Keratinocyte (primary cell): ENCODE measurements around the gene DNM2. TPM values are rescaled to one million over a fixed set of nuclear protein-coding genes. Genes with fewer than 3 reads are reported as not detected.
A peak's percentile ranks its signal among the peaks of the same experiment; 100 is the strongest.

Experiments used
- DNase-seq: peaks from one replicate; pipeline ENCODE4 v3.0.0-alpha.2; 2011; ENCODE audit warnings: low read depth, missing footprints, low spot score
- FAIRE-seq: peaks from 2 replicates; lab custom pipeline; 2011; peaks lifted over from hg19 to GRCh38; lab: Jason Lieb, UNC
- H2AFZ ChIP-seq: 2 replicates; pipeline ENCODE4 v1.6.0; 2012; ENCODE audit warnings: low read length, control low read depth, inconsistent platforms; ENCODE audit not compliant: control insufficient read depth
- H3K27ac ChIP-seq: 2 replicates; pipeline ENCODE4 v1.5.1; 2011; ENCODE audit warnings: low read length; ENCODE audit not compliant: control insufficient read depth, insufficient read depth
- H3K27me3 ChIP-seq: 3 replicates; pipeline ENCODE4 v1.6.0; 2011; ENCODE audit warnings: low read length; ENCODE audit not compliant: control insufficient read depth, insufficient read depth; ENCODE audit errors: extremely low read depth
- H3K36me3 ChIP-seq, 2 experiments: 2 replicates in 1 of 2; 3 replicates in 1 of 2; pipeline ENCODE4 v1.5.1; 2011; ENCODE audit warnings: low read length in 2 of 2, mild to moderate bottlenecking in 1 of 2; ENCODE audit not compliant: control insufficient read depth in 2 of 2, insufficient read depth in 2 of 2; ENCODE audit errors: extremely low read depth in 1 of 2
- H3K4me1 ChIP-seq: 3 replicates; pipeline ENCODE4 v1.5.1; 2011; ENCODE audit warnings: low read length; ENCODE audit not compliant: control insufficient read depth, insufficient read depth; ENCODE audit errors: extremely low read depth
- H3K4me2 ChIP-seq: 3 replicates; pipeline ENCODE4 v1.6.0; 2011; ENCODE audit warnings: low read depth, low read length; ENCODE audit not compliant: control insufficient read depth, insufficient read depth; ENCODE audit errors: extremely low read depth
- H3K4me3 ChIP-seq, 3 experiments: fragments of 200-600 bp in 1 of 3; sonication (generic) in 1 of 3; 2 replicates in 2 of 3; 3 replicates in 1 of 3; pipeline ENCODE4 v1.5.1; 2011 to 2016; ENCODE audit warnings: low read length in 3 of 3, mild to moderate bottlenecking in 3 of 3, control low read depth in 2 of 3, inconsistent platforms in 1 of 3, low read depth in 1 of 3, mixed read lengths in 1 of 3, mixed run types in 1 of 3, moderate library complexity in 1 of 3; ENCODE audit not compliant: control insufficient read depth in 2 of 3, insufficient read depth in 2 of 3; ENCODE audit errors: extremely low read depth in 1 of 3
- H3K79me2 ChIP-seq: 2 replicates; pipeline ENCODE4 v1.6.0; 2012; ENCODE audit warnings: low read length; ENCODE audit not compliant: control insufficient read depth, insufficient read depth
- H3K9ac ChIP-seq: 3 replicates; pipeline ENCODE4 v1.6.0; 2011; ENCODE audit warnings: low read length; ENCODE audit not compliant: control insufficient read depth, insufficient read depth; ENCODE audit errors: extremely low read depth
- H3K9me1 ChIP-seq: 3 replicates; pipeline ENCODE4 v1.6.0; 2011; ENCODE audit warnings: low read length; ENCODE audit not compliant: control insufficient read depth, insufficient read depth; ENCODE audit errors: extremely low read depth
- H3K9me3 ChIP-seq: 2 replicates; pipeline ENCODE4 v1.5.1; 2012; ENCODE audit warnings: low read depth, low read length; ENCODE audit not compliant: control insufficient read depth
- H4K20me1 ChIP-seq: 3 replicates; pipeline ENCODE4 v1.6.0; 2011; ENCODE audit warnings: low read length; ENCODE audit not compliant: control insufficient read depth, insufficient read depth; ENCODE audit errors: extremely low read depth
- EZH2 ChIP-seq: IDR thresholded peaks from one replicate; pipeline ENCODE4 v1.6.1; 2012; ENCODE audit warnings: inconsistent platforms, mild to moderate bottlenecking, low read length, moderate library complexity
- dilution Hi-C: fragments of 300-500 bp; cut with MboI; formaldehyde crosslinking; loops from one replicate; pipeline ENCODE4 v1.7.0; 2020; ENCODE audit warnings: low sequenced_read_pairs; ENCODE audit not compliant: extremely low pct_ligation_motif_present
- polyA plus RNA-seq, 5 experiments: library from polyadenylated mRNA; depleted of rRNA in 3 of 5; stranded (reverse) in 3 of 5; stranded (forward) in 1 of 5; unstranded in 1 of 5; fragments of >200 nt; gene quantifications; 1 replicate in 1 of 5; 2 replicates in 3 of 5; 3 replicates in 1 of 5; pipeline versions ENCODE4 v1.2.1 to v1.2.3, GENCODE V29; 2011 to 2012; ENCODE audit warnings: missing spikeins in 2 of 5, low read depth in 1 of 5, low replicate concordance in 1 of 5
- TF ChIP-seq, protein P1 (sequence below), 3 experiments: IDR thresholded peaks in 1 of 3; conservative IDR thresholded peaks in 1 of 3; optimal IDR thresholded peaks in 1 of 3; 2 replicates in 2 of 3; 3 replicates in 1 of 3; pipeline versions ENCODE3 to v1.5.1; 2011; ENCODE audit warnings: low read length in 3 of 3, mild to moderate bottlenecking in 3 of 3, moderate library complexity in 2 of 3, control low read depth in 1 of 3, inconsistent platforms in 1 of 3; ENCODE audit not compliant: insufficient read depth in 2 of 3; ENCODE audit errors: extremely low read depth in 1 of 3

The DNM2 gene
- polyA plus RNA-seq, 1 donor (not counting 4 experiments of a cell fraction or from before 2014, with no cell fraction given) = 60.1 TPM

DNA sequence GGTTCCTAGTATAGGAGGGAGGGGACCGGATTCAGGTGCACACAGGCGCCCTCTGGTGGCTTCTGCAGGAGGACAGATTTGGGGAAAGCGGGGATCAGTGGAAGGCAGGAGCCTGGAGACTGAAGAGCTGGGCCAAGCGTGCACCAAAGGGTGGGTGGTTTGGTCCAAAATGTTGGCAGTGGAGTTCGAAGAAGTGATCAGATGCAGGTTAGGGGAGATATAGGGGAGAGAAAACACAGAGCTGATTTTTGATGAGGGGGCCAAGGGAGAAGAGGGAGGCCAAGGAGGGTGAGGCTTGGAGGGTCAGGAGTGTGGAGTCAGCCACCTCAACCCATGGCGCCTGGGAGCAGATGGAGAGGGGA, 146.6 kb downstream of the DNM2 start:
- Histone ChIP-seq H3K9me1 (no peaks in the 10 kb centered on the region), H3K4me1 (peaks cover 4% of the 10 kb centered on the region), H3K9ac (no peak overlapping the region), H2AFZ (peak overlapping the region; percentile 77), H3K36me3 (no peaks in the 10 kb centered on the region), H4K20me1 (no peaks in the 10 kb centered on the region), H3K27ac (no peak overlapping the region), H3K9me3 (no peaks in the 10 kb centered on the region), H3K79me2 (no peaks in the 10 kb centered on the region), H3K27me3 (no peaks in the 10 kb centered on the region), H3K4me2 (peak overlapping the region; percentile 11), H3K4me3 (no peak overlapping the region)
- TF ChIP-seq, protein P1, sequence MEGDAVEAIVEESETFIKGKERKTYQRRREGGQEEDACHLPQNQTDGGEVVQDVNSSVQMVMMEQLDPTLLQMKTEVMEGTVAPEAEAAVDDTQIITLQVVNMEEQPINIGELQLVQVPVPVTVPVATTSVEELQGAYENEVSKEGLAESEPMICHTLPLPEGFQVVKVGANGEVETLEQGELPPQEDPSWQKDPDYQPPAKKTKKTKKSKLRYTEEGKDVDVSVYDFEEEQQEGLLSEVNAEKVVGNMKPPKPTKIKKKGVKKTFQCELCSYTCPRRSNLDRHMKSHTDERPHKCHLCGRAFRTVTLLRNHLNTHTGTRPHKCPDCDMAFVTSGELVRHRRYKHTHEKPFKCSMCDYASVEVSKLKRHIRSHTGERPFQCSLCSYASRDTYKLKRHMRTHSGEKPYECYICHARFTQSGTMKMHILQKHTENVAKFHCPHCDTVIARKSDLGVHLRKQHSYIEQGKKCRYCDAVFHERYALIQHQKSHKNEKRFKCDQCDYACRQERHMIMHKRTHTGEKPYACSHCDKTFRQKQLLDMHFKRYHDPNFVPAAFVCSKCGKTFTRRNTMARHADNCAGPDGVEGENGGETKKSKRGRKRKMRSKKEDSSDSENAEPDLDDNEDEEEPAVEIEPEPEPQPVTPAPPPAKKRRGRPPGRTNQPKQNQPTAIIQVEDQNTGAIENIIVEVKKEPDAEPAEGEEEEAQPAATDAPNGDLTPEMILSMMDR (optimal IDR thresholded peaks at IDR 0.05 in 1 of 3, IDR thresholded peaks at IDR 0.05 in 1 of 3, conservative IDR thresholded peaks at IDR 0.05 in 1 of 3; ENCODE audit: extremely low read depth in 1 of 3, insufficient read depth in 2 of 3, low read length in 3 of 3) = peak; percentile 80 to 95 (median 92)
- TF ChIP-seq EZH2 = no peak
- dilution Hi-C loops = no loop called here
- FAIRE-seq = peak; percentile 53
- DNase-seq = no peak

DNA sequence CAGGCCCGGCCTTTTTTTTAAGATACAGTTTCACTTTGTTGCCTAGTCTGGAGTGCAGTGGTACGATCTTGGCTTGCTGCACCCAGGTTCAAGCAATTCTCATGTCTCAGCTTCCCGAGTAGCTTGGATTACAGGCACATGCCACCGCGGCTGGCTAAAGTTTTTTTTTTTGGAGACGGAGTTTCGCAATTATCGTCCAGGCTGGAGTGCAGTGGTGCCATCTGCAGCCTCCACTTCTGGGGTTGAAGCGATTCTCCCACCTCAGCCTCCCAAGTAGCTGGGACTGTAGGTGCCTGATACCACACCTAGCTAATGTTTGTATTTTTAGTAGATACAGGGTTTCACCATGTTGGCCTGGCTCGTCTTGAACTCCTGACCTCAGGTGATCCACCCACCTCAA, 148.6 kb downstream of the DNM2 start:
- Histone ChIP-seq H3K4me1 (peaks cover 8% of the 10 kb centered on the region), H3K79me2 (no peaks in the 10 kb centered on the region), H3K9ac (no peak overlapping the region), H3K4me2 (no peak overlapping the region), H3K27ac (no peak overlapping the region), H3K9me1 (no peaks in the 10 kb centered on the region), H3K27me3 (no peaks in the 10 kb centered on the region), H3K4me3 (no peak overlapping the region), H4K20me1 (no peaks in the 10 kb centered on the region), H2AFZ (no peak overlapping the region), H3K36me3 (no peaks in the 10 kb centered on the region), H3K9me3 (no peaks in the 10 kb centered on the region)
- dilution Hi-C loops = no loop called here
- TF ChIP-seq, protein P1 (optimal IDR thresholded peaks at IDR 0.05 in 1 of 3, IDR thresholded peaks at IDR 0.05 in 1 of 3, conservative IDR thresholded peaks at IDR 0.05 in 1 of 3; ENCODE audit: extremely low read depth in 1 of 3, insufficient read depth in 2 of 3, low read length in 3 of 3) = no peak
- TF ChIP-seq EZH2 = no peak
- DNase-seq (no peak), FAIRE-seq (no peak)
